Measurements from ENCODE around the gene TANGO2. TPM values are rescaled to one million over a fixed set of nuclear protein-coding genes. Genes with fewer than 3 reads are reported as not detected.

Gene TANGO2
- total and polyA plus RNA-seq, 2 donors: 13.6 to 25.5 TPM

- DNase-seq (ENCODE audit: extremely low spot score): no peak
- Histone ChIP-seq H3K36me3 (ENCODE audit: insufficient read depth) (no peaks in the 10 kb centered on the region), H3K4me3 (ENCODE audit: low read depth, low read length) (no peak overlapping the region), H3K27ac (ENCODE audit: low read depth) (no peak overlapping the region), H3K4me1 (ENCODE audit: insufficient read depth) (no peaks in the 10 kb centered on the region)
- 49% methylated on average over 18 of the region's 18 CpGs for WGBS
These were observed 25.1 kb upstream of the TANGO2 start for GRCh38 chr22:19995611-19996339.

- no peak for DNase-seq (ENCODE audit: extremely low spot score)
- H3K36me3 ChIP-seq (ENCODE audit: insufficient read depth): no peaks in the 10 kb centered on the region
- H3K4me3 ChIP-seq (ENCODE audit: low read depth, low read length): no peak overlapping the region
- WGBS: 85% methylated on average over 12 of the region's 12 CpGs
- H3K4me1 ChIP-seq (ENCODE audit: insufficient read depth): no peaks in the 10 kb centered on the region
- H3K27ac ChIP-seq (ENCODE audit: low read depth): no peak overlapping the region
These were observed 24.1 kb upstream of the TANGO2 start for GRCh38 chr22:19996694-19997384.

- H3K27ac ChIP-seq (ENCODE audit: low read depth): no peak overlapping the region
- no peak for DNase-seq (ENCODE audit: extremely low spot score)
These were observed 23.2 kb upstream of the TANGO2 start for GRCh38 chr22:19997561-19998231.

GRCh38 chr22:19998232-19998951, 22.5 kb upstream of the TANGO2 start:
- 71% methylated on average over 16 of the region's 16 CpGs for WGBS
- Histone ChIP-seq H3K36me3 (ENCODE audit: insufficient read depth) (no peaks in the 10 kb centered on the region), H3K4me1 (ENCODE audit: insufficient read depth) (no peaks in the 10 kb centered on the region), H3K27ac (ENCODE audit: low read depth) (no peak overlapping the region), H3K4me3 (ENCODE audit: low read depth, low read length) (no peak overlapping the region)
- DNase-seq (ENCODE audit: extremely low spot score): no peak

More at GRCh38 chr22:19997561-19998231, 23.2 kb upstream of the TANGO2 start:
- 88% methylated on average over 19 of the region's 19 CpGs for WGBS
- no peak overlapping the region for H3K4me3 ChIP-seq (ENCODE audit: low read depth, low read length)
- no peaks in the 10 kb centered on the region for H3K4me1 ChIP-seq (ENCODE audit: insufficient read depth)
- no peaks in the 10 kb centered on the region for H3K36me3 ChIP-seq (ENCODE audit: insufficient read depth)

- Histone ChIP-seq H3K27ac (ENCODE audit: low read depth) (no peak overlapping the region), H3K4me3 (ENCODE audit: low read depth, low read length) (no peak overlapping the region), H3K36me3 (ENCODE audit: insufficient read depth) (no peaks in the 10 kb centered on the region), H3K4me1 (ENCODE audit: insufficient read depth) (no peaks in the 10 kb centered on the region)
- no peak for DNase-seq (ENCODE audit: extremely low spot score)
- 56% methylated on average over 8 of the region's 8 CpGs for WGBS
These were observed 21.7 kb upstream of the TANGO2 start for GRCh38 chr22:19998991-19999820.

GRCh38 chr22:20000246-20001081, 20.4 kb upstream of the TANGO2 start:
- Histone ChIP-seq H3K4me1 (ENCODE audit: insufficient read depth) (no peaks in the 10 kb centered on the region), H3K27ac (ENCODE audit: low read depth) (no peak overlapping the region)
- DNase-seq (ENCODE audit: extremely low spot score): no peak

GRCh38 chr22:20001082-20001638, 19.8 kb upstream of the TANGO2 start:
- no peak overlapping the region for H3K27ac ChIP-seq (ENCODE audit: low read depth)
- 86% methylated on average over 11 of the region's 11 CpGs for WGBS
- no peak overlapping the region for H3K4me3 ChIP-seq (ENCODE audit: low read depth, low read length)
- no peak for DNase-seq (ENCODE audit: extremely low spot score)
- no peaks in the 10 kb centered on the region for H3K4me1 ChIP-seq (ENCODE audit: insufficient read depth)
- H3K36me3 ChIP-seq (ENCODE audit: insufficient read depth): no peaks in the 10 kb centered on the region

More at GRCh38 chr22:20000246-20001081, 20.4 kb upstream of the TANGO2 start:
- WGBS: 76% methylated on average over 14 of the region's 14 CpGs
- Histone ChIP-seq H3K4me3 (ENCODE audit: low read depth, low read length) (no peak overlapping the region), H3K36me3 (ENCODE audit: insufficient read depth) (no peaks in the 10 kb centered on the region)

GRCh38 chr22:20002128-20002527, 18.8 kb upstream of the TANGO2 start:
- Histone ChIP-seq H3K27ac (ENCODE audit: low read depth) (no peak overlapping the region), H3K4me3 (ENCODE audit: low read depth, low read length) (no peak overlapping the region), H3K4me1 (ENCODE audit: insufficient read depth) (no peaks in the 10 kb centered on the region), H3K36me3 (ENCODE audit: insufficient read depth) (no peaks in the 10 kb centered on the region)
- DNase-seq (ENCODE audit: extremely low spot score): no peak
- 55% methylated on average over 9 of the region's 9 CpGs for WGBS

GRCh38 chr22:20002636-20003035, 18.3 kb upstream of the TANGO2 start:
- DNase-seq (ENCODE audit: extremely low spot score): no peak
- no peak overlapping the region for H3K27ac ChIP-seq (ENCODE audit: low read depth)
- H3K4me1 ChIP-seq (ENCODE audit: insufficient read depth): no peaks in the 10 kb centered on the region

GRCh38 chr22:20003304-20003703, 17.6 kb upstream of the TANGO2 start:
- no peak for DNase-seq (ENCODE audit: extremely low spot score)
- Histone ChIP-seq H3K4me1 (ENCODE audit: insufficient read depth) (no peaks in the 10 kb centered on the region), H3K27ac (ENCODE audit: low read depth) (no peak overlapping the region), H3K4me3 (ENCODE audit: low read depth, low read length) (no peak overlapping the region), H3K36me3 (ENCODE audit: insufficient read depth) (no peaks in the 10 kb centered on the region)
- WGBS: 99% methylated on average over 1 of the region's 1 CpG

More at GRCh38 chr22:20002636-20003035, 18.3 kb upstream of the TANGO2 start:
- H3K36me3 ChIP-seq (ENCODE audit: insufficient read depth): no peaks in the 10 kb centered on the region
- 74% methylated on average over 2 of the region's 2 CpGs for WGBS
- no peak overlapping the region for H3K4me3 ChIP-seq (ENCODE audit: low read depth, low read length)

- 95% methylated on average over 3 of the region's 3 CpGs for WGBS
- H3K4me3 ChIP-seq (ENCODE audit: low read depth, low read length): no peak overlapping the region
- DNase-seq (ENCODE audit: extremely low spot score): no peak
- no peak overlapping the region for H3K27ac ChIP-seq (ENCODE audit: low read depth)
- H3K36me3 ChIP-seq (ENCODE audit: insufficient read depth): no peaks in the 10 kb centered on the region
- H3K4me1 ChIP-seq (ENCODE audit: insufficient read depth): no peaks in the 10 kb centered on the region
These were observed 16.4 kb upstream of the TANGO2 start for GRCh38 chr22:20004464-20004863.
